Smooth muscle cell (in vitro differentiated cells): ENCODE measurements around the gene RALGAPB. TPM values are rescaled to one million over a fixed set of nuclear protein-coding genes. Genes with fewer than 3 reads are reported as not detected.

Experiments used
- DNase-seq: peaks from one replicate; lab custom pipeline; 2025; ENCODE audit not compliant: unreplicated experiment; lab: John Stamatoyannopoulos, UW
- H2AFZ ChIP-seq: fragments of 200-600 bp; sonication (generic); 2 replicates; pipeline ENCODE4 v1.6.0; 2016; ENCODE audit warnings: antibody characterized with exemption, low read depth, mild to moderate bottlenecking
- H3F3A ChIP-seq: fragments of 200-600 bp; sonication (generic); 2 replicates; pipeline ENCODE4 v1.6.0; 2017; ENCODE audit warnings: antibody characterized with exemption, low read depth
- H3K27ac ChIP-seq: fragments of 200-600 bp; sonication (generic); 2 replicates; pipeline ENCODE4 v1.5.1; 2016; ENCODE audit warnings: low read depth, mild to moderate bottlenecking
- H3K27me3 ChIP-seq: fragments of 200-600 bp; sonication (generic); 2 replicates; pipeline ENCODE4 v1.6.1; 2016; ENCODE audit warnings: low read depth, mild to moderate bottlenecking
- H3K36me3 ChIP-seq: fragments of 200-600 bp; sonication (generic); 2 replicates; pipeline ENCODE4 v1.5.1; 2016; ENCODE audit warnings: low read depth
- H3K4me1 ChIP-seq: fragments of 200-600 bp; sonication (generic); 2 replicates; pipeline ENCODE4 v1.5.1; 2016; ENCODE audit warnings: low read depth
- H3K4me2 ChIP-seq: fragments of 200-600 bp; sonication (generic); 2 replicates; pipeline ENCODE4 v1.6.0; 2016; ENCODE audit warnings: mild to moderate bottlenecking
- H3K4me3 ChIP-seq: fragments of 200-600 bp; sonication (generic); 2 replicates; pipeline ENCODE4 v1.5.1; 2016; ENCODE audit warnings: mild to moderate bottlenecking
- H3K79me2 ChIP-seq: fragments of 200-600 bp; sonication (generic); 2 replicates; pipeline ENCODE4 v1.6.0; 2016; ENCODE audit warnings: low read depth, mild to moderate bottlenecking
- H3K9ac ChIP-seq: fragments of 200-600 bp; sonication (generic); 2 replicates; pipeline ENCODE4 v1.6.0; 2016; ENCODE audit warnings: low read depth
- H3K9me3 ChIP-seq: fragments of 200-600 bp; sonication (generic); replicated peaks from 2 replicates; pipeline ENCODE4 v1.5.1; 2016; ENCODE audit warnings: low read depth
- H4K20me1 ChIP-seq: fragments of 200-600 bp; sonication (generic); 2 replicates; pipeline ENCODE4 v1.6.0; 2016; ENCODE audit warnings: low read depth
- CTCF ChIP-seq: fragments of 200-600 bp; sonication (generic); IDR thresholded peaks from 2 replicates; pipeline ENCODE4 v1.5.1; 2017; ENCODE audit warnings: borderline replicate concordance, mild to moderate bottlenecking, antibody characterized with exemption; ENCODE audit not compliant: insufficient read depth, poor library complexity, severe bottlenecking
- WGBS: methylation state at CpG from one replicate; pipeline ENCODE4 v1.1.7; 2016; ENCODE audit warnings: low lambda C conversion rate; 5-methylcytosine and 5-hydroxymethylcytosine counted together
- polyA plus RNA-seq: library from polyadenylated mRNA; unstranded; fragments of >200 nt; fragmentation: Nextera tagmentation; extraction: Ambion mirVana; gene quantifications from 2 replicates; pipeline ENCODE4 v1.2.1, GENCODE V29; 2016
- total RNA-seq: library from RNA; depleted of rRNA; stranded (reverse); fragments of >200 nt; gene quantifications from 2 replicates; pipeline ENCODE4 v1.2.3, GENCODE V29; 2014

RALGAPB gene
- total and polyA plus RNA-seq, 2 experiments from 2014 or later, result 8.9 to 43.2 TPM

GRCh38 chr20:38426006-38426897, 46.4 kb upstream of the RALGAPB start:
- Histone ChIP-seq H3K27me3 (no peaks in the 10 kb centered on the region), H3K27ac (peak overlapping the region; percentile 73), H3K4me1 (no peaks in the 10 kb centered on the region), H3K79me2 (peaks cover 52% of the 10 kb centered on the region), H3K4me2 (no peak overlapping the region), H3K4me3 (no peak overlapping the region), H2AFZ (no peak overlapping the region), H3F3A (peaks cover 18% of the 10 kb centered on the region), H3K9ac (no peak overlapping the region), H3K36me3 (peaks cover 9% of the 10 kb centered on the region), H3K9me3 (no peaks in the 10 kb centered on the region), H4K20me1 (peaks cover 100% of the 10 kb centered on the region)
- 69% methylated on average over 15 of the region's 15 CpGs for WGBS
- DNase-seq, result no peak
- TF ChIP-seq CTCF, result no peak

GRCh38 chr20:38427655-38428023, 45.0 kb upstream of the RALGAPB start:
- H3F3A ChIP-seq, result peaks cover 18% of the 10 kb centered on the region
- no peak overlapping the region for H3K4me3 ChIP-seq
- 95% methylated on average over 5 of the region's 5 CpGs for WGBS
- peaks cover 15% of the 10 kb centered on the region for H3K36me3 ChIP-seq
- H3K4me2 ChIP-seq, result peak overlapping the region; percentile 22
- H3K79me2 ChIP-seq, result peaks cover 66% of the 10 kb centered on the region
- H3K27ac ChIP-seq, result peak overlapping the region; percentile 73
- TF ChIP-seq CTCF, result no peak
- H3K4me1 ChIP-seq, result peaks cover 8% of the 10 kb centered on the region
- no peaks in the 10 kb centered on the region for H3K27me3 ChIP-seq
- no peak overlapping the region for H2AFZ ChIP-seq
- no peaks in the 10 kb centered on the region for H3K9me3 ChIP-seq
- H4K20me1 ChIP-seq, result peaks cover 100% of the 10 kb centered on the region
- DNase-seq, result no peak
- H3K9ac ChIP-seq, result no peak overlapping the region

- Histone ChIP-seq H3K27me3 (no peaks in the 10 kb centered on the region), H3K4me3 (no peak overlapping the region), H3K4me1 (peaks cover 20% of the 10 kb centered on the region), H4K20me1 (peaks cover 100% of the 10 kb centered on the region), H2AFZ (no peak overlapping the region), H3K36me3 (peaks cover 12% of the 10 kb centered on the region), H3K9ac (no peak overlapping the region), H3F3A (peaks cover 14% of the 10 kb centered on the region), H3K4me2 (no peak overlapping the region), H3K9me3 (no peaks in the 10 kb centered on the region), H3K27ac (no peak overlapping the region), H3K79me2 (peaks cover 69% of the 10 kb centered on the region)
- no peak for DNase-seq
- 96% methylated on average over 3 of the region's 3 CpGs for WGBS
- no peak for TF ChIP-seq CTCF
Measured at GRCh38 chr20:38428800-38429199, 43.8 kb upstream of the RALGAPB start.
